ENCODE data around the gene DNTTIP2.
A peak's percentile ranks its signal among the peaks of the same experiment; 100 is the strongest.
"Not testable (repeated sequence)": the region's sequence is repeated elsewhere in the genome, so short reads cannot be mapped to it uniquely, and the experiment has no call there.

DNTTIP2 gene, protein sequence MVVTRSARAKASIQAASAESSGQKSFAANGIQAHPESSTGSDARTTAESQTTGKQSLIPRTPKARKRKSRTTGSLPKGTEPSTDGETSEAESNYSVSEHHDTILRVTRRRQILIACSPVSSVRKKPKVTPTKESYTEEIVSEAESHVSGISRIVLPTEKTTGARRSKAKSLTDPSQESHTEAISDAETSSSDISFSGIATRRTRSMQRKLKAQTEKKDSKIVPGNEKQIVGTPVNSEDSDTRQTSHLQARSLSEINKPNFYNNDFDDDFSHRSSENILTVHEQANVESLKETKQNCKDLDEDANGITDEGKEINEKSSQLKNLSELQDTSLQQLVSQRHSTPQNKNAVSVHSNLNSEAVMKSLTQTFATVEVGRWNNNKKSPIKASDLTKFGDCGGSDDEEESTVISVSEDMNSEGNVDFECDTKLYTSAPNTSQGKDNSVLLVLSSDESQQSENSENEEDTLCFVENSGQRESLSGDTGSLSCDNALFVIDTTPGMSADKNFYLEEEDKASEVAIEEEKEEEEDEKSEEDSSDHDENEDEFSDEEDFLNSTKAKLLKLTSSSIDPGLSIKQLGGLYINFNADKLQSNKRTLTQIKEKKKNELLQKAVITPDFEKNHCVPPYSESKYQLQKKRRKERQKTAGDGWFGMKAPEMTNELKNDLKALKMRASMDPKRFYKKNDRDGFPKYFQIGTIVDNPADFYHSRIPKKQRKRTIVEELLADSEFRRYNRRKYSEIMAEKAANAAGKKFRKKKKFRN

GRCh38 chr1:93878889-93879586, at the start of gene DNTTIP2:
Gene DNTTIP2 (minus strand): TSS chr1:93879206. CDS start chr1:93879148, 58 bp downstream.
- peak; percentile 79 for DNase-seq (ENCODE audit: low read depth, low spot score)

DNA sequence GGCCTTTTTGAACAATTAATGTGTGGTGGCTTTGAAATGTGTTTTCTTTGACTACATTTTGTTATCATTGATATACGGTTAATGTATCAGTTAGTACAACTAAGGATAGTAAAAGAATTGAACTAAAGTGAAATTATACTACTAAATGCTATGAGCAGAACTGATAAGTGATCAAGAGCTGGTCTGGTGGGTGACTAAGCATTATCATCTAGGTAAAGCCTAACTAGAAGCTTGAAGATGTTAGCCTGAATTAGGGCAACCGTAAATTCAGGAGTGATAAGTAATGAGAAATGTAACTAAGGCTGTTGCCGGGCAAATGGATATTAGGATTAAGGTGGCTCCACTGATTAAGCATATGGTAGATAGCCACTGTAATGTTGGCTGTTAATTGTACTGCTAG, 46.2 kb upstream of the DNTTIP2 start:
- DNase-seq (ENCODE audit: low read depth, low spot score): no peak

DNA sequence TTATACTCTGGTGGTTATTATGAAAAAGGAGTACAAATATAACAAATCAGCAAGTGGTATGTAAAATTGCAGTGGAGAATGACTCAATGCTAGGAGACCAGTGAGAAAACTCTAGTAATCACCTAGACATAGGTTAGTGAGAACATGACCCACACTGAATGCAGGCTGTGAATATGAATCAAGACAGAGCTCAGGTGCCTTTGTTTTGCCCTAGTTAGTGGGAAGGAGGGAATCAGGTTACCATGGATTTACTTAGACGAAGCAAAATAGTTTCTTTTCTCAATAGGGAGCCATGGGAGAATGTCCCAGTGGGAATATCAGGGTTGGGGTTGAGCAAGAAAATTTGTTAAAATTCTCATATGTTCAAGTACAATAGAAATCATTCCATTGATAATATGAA, 40.8 kb upstream of the DNTTIP2 start:
- DNase-seq (ENCODE audit: low read depth, low spot score): no peak

DNA sequence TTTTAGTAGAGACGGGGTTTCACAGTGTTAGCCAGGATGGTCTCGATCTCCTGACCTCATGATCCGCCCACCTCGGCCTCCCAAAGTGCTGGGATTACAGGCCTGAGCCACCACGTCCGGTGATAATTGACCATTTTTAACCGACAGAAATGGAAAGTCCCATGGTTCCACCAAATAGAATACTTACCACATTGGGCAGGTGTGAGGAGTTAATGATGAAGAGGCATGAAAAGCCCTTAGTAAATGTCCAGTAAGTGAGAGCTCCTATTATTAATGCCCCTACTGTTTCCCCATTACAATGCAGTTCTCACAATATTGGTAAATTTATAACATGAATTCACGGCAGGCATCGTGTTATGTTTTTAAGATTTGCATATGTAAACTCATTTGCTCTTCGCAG, 38.3 kb upstream of the DNTTIP2 start:
- no peak for DNase-seq (ENCODE audit: low read depth, low spot score)

DNA sequence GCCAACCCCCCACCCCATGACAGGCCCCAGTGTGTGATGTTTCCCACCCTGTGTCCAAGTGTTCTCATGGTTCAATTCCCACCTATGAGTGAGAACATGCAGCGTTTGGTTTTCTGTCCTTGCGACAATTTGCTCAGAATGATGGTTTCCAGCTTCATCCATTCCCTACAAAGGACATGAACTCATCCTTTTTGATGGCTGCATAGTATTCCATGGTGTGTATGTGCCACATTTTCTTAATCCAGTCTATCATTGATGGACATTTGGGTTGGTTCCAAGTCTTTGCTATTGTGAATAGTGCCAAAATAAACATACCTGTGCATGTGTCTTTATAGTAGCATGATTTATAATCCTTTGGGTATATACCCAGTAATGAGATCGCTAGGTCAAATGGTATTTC, 31.9 kb upstream of the DNTTIP2 start:
- DNase-seq (ENCODE audit: low read depth, low spot score): not testable (repeated sequence)

- DNase-seq (ENCODE audit: low read depth, low spot score): no peak
Measured at GRCh38 chr1:93910305-93910704, 31.3 kb upstream of the DNTTIP2 start.

- DNase-seq (ENCODE audit: low read depth, low spot score): peak; percentile 75
Measured at GRCh38 chr1:93909146-93910050, 30.4 kb upstream of the DNTTIP2 start, which contains the start of gene GCLM. Gene GCLM (minus strand): TSS chr1:93909430. CDS start chr1:93909163, 267 bp downstream.

DNA sequence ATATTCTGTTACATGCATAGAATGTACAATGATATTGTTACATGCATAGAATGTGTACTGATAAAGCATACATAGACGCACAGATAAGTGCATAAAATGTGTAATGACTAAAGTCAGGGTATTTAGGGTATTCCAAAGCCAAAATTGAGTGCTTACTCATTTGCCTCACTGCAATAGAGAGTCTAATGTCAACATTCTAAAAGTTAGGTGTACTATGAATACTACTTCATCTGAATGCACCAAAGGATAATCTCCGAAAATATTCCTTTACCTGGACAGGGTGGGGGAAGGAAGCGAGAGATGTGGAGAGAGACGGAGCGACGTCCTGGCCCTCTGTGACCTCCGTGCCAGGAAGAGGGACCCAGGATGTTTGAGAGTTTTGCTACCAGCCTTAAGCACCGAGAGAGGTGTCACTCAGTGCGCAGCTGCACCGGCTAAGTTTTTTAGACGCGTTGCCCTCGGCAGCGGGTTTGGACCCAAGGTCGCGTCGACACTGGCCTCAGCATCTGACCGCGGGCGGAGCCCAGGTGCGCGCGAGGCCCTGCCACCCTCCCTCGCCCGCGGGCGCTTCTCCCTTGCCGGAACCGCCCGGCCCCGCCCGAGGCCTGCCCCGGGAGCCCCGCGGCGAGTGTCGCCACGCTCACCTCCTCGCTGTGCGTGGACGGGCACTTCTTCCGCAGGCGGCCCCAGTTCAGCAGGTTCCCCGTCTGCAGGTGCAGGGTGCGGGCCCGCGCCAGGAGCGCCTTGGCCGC, 29.6 kb upstream of the DNTTIP2 start:
- DNase-seq (ENCODE audit: low read depth, low spot score): no peak

- no peak for DNase-seq (ENCODE audit: low read depth, low spot score)
Measured at GRCh38 chr1:93907718-93908117, 28.7 kb upstream of the DNTTIP2 start.

- DNase-seq (ENCODE audit: low read depth, low spot score): no peak
Measured at GRCh38 chr1:93906480-93906879, 27.5 kb upstream of the DNTTIP2 start.

DNA sequence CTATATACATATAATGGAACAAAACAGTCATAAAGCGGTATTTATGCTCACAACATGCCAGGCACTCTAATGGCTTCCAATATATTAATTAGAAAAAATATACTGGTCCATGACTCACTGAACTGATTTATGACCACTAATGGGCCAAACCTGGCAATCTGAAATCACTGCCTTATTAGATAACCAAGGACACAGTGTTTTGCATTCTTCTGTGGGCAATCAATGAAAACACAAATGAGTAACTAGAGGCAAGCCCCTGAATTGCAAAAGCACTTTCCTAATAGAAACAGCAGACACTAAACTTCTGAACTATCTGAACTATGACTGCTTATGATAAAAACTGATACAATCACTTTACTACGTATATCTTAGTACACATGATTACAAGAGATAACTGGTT, 26.7 kb upstream of the DNTTIP2 start:
- DNase-seq (ENCODE audit: low read depth, low spot score): no peak

GRCh38 chr1:93905051-93905450, 26.0 kb upstream of the DNTTIP2 start:
- no peak for DNase-seq (ENCODE audit: low read depth, low spot score)

DNA sequence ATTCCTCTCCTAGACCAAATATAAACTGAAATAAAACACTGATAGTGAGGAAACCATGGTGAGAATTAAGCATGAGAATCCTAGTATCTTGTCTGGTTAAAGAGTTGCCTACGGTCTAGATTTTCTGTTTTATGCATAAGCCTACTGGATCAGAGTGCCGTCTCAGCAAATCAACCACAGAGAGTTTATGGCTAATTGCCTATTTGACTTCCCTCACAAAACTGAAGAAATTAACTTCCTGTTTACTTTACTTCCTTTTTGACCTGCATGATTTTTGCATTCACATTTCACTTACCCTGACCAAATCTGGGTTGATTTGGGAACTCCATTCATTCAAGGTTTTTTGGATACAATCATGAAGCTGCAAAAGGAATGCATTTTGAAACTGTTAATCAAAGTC, 25.2 kb upstream of the DNTTIP2 start:
- DNase-seq (ENCODE audit: low read depth, low spot score): no peak

GRCh38 chr1:93900723-93901504, 21.9 kb upstream of the DNTTIP2 start:
- DNase-seq (ENCODE audit: low read depth, low spot score): no peak

DNA sequence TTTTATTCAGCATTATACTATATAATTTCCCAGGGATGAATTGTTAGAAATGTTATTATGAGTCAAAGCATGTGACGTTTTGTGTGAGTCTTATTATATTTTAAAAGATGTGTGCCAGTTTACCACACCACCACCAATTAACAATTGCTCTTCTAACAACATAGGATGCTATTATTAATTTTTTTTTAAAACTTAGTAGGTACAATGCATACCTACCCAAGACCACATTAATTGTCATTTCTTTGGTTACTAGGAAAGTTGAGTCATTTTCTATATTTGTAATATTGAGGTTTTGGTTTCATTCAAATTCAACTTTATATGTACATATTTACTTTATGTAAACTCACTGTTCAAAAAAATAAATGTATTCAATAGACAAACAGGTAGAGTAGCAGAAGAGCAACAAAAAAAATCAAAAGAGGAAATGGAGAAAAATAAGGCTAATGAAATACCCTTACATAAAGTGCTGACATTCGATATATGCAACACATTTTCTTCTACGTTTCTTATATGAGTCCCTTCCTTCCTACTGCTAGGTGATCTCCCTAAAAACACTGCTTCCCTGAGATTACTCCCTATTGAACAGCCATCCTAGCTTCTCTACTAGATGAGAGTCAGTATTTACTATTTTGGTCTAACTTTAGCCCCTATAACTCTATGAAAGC, 20.7 kb upstream of the DNTTIP2 start:
- DNase-seq (ENCODE audit: low read depth, low spot score): no peak

GRCh38 chr1:93888900-93889299, 9.9 kb upstream of the DNTTIP2 start:
- no peak for DNase-seq (ENCODE audit: low read depth, low spot score)

- DNase-seq (ENCODE audit: low read depth, low spot score): no peak
Measured at GRCh38 chr1:93882269-93882668, 3.3 kb upstream of the DNTTIP2 start.

GRCh38 chr1:93880731-93881130, 1.7 kb upstream of the DNTTIP2 start:
- DNase-seq (ENCODE audit: low read depth, low spot score): no peak

- peak; percentile 20 for DNase-seq (ENCODE audit: low read depth, low spot score)
Measured at GRCh38 chr1:93878501-93878888, 511 bp downstream of the DNTTIP2 start.
